GM19438 (cell line): ENCODE data around the gene LDLRAD4.

Experiments
- ATAC-seq: cut with Tn5 transposase; IDR thresholded peaks from one replicate; pipeline ENCODE4 v1.9.1; 2021; ENCODE audit warnings: low read depth; ENCODE audit not compliant: unreplicated experiment

Gene LDLRAD4

DNA sequence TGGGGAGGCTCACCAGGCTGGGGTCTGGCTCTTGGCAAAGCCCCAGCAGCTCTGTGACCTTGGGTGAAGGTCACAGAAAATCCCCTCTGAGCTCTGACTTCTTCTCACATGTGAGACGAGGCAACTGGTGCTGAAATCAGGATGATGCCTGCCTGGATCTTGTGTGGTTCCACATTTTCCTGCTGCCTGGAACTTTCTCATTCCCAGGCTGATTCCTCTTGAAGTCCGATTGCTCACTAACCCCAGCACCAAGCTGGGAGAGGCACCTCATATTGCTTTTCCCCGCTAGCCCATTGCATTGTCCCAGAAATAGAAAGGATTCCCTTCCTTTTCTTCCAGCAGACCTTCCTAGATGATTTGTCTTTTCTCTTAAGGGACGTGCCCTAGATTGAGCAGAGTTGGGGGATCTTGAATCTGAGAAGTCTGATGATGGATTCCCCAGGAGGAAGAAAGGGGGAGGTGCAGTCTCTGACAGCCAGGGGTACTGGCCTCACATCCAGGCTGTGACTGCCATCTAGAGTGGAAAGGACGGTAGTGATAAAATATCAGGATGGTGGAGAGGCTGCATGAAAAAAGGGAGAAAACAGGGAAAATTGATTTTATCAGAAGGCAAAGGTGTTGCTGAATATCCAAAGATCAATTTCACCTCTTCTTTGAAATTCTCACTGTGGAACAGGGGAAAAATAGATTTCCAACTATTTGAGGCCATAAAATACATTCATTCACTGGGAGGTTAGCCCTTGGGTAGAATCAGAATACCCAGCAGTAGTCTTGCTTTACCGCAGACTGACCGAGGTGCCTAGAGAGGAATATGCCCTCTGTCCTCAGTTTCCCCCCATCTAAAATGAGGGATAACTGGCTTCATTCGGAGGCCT lies 411.5 kb downstream of the LDLRAD4 start:
- ATAC-seq = peak; percentile 93

DNA sequence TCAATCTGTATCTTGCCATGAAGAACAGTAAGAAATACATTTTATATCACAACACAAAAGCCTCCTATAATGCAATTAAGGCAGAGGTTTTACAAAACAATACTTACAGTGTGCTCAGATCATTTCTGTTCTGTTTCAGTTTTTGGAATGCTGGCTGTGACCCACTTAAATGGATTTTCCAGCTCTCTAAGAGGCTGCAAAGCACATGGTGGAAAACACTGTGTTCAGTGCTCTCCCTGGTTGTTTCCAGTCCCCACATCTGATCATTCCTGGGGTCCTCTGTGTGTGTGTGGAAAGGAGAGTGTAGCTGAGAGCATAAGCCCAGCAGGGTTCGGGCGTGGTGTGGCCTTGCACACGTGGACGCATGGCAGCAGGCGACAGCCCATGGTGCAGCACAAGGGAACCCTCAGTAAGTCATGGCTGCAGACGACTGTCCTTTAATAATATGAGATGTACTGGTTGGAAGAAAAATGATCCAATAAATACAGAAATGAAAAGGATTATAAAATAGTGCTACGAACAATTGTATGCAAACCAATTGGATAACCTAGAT lies 412.2 kb downstream of the LDLRAD4 start:
- no peak for ATAC-seq

DNA sequence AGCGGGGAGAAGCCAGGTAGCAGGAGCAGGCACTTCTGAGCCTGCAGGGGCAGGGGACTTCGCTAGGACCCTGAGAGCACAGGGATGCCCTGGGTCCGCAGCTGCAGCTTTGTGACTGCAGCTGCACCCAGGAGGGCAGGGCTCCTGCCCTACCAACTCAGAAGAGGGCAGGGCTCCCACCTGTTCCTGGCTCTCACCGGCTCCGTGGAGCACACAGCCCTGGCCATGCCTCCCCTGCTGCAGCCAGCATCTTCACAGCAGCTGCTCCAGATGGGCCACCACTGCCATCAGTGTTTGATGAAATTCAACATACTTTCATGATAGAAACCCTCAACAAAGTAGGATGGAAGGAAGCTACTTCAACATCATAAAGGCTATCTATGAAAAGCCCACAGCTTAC lies 415.1 kb downstream of the LDLRAD4 start:
- ATAC-seq = no peak

DNA sequence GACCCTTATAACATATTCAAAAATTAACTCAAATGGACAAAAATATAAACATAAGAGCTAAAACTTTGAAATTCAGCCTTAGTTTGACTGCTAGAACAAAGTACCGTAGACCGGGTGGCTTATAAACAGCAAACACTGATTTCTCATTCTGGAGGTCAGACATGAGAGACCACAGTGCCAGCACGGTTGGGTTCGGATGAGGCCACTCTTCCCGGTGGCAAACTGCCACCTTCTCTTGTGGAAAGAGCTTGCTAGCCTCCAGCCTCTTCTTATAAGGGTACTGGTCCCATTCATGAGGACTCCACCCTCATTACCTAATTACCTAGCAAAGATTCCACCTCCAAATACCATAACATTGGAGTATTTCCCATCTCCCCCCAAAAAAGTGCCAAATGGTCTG lies 416.5 kb downstream of the LDLRAD4 start:
- ATAC-seq = no peak

DNA sequence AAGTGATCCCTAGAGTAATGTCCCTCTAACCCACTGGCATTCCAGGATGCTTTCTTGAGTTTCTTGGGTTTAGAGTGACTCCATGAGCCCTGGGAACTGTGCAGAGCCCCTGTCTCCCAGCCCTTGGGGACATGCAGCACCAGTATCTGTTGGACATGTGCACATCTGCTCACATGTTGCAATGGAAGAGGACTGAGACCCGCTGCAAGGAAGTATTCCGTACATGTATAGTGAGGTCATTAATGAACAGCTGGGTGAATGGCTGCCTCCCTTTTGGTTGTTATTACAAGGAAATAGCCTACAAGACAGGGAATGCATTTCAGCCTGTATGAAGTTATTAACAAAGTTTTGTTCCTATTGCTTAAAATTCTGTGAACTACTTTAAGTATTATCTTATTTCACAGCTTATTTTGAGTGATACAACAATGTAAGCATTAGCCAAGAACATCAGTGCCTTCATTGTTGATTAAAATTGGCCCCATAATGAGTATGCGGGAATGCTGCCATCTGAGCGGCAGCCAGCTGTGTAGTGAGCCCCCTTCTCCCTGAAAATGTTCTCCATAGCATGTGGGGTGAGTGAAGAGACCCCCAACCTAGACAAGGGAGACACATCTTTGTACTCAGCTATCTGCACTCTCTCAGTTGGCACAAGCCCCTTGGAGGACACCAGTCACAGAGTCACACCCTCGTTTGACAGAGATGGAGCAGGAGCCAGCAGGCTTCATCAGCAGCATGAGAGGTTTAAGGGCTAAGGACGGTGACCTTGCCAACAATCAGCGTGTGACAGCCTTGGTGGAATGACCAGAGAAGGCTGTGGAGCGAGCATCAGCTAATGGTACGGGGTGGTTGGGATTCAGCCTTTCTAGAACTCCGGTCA lies 420.4 kb downstream of the LDLRAD4 start:
- ATAC-seq = no peak

DNA sequence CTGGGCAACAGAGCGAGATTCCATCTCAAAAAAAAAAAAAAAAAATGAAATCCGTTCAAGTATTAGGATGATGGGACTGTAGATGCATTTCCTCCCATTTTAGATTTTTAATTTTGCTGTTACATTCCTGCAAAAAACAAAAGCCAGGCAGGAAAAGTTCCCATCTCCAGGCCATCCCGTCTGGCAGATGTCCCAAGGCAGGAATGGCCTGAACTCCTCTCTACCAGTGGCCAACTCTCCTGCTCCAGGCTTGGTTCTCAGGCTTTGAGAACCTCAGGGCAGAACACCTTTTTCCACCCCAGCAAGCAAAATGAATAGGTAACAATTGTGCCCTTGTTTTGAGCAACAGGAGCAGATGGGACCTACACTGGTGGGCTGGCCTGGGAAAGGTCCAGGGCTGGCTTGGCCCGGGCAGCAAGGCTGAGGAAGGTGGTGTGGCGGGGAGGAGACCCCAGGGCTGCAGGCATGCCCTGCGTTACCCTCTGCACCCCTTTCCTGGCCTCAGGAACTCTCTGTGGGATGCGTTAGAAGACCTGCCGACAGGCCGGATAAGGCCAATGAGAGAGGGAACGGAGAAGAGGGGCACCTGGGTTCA lies 421.8 kb downstream of the LDLRAD4 start:
- no peak for ATAC-seq

DNA sequence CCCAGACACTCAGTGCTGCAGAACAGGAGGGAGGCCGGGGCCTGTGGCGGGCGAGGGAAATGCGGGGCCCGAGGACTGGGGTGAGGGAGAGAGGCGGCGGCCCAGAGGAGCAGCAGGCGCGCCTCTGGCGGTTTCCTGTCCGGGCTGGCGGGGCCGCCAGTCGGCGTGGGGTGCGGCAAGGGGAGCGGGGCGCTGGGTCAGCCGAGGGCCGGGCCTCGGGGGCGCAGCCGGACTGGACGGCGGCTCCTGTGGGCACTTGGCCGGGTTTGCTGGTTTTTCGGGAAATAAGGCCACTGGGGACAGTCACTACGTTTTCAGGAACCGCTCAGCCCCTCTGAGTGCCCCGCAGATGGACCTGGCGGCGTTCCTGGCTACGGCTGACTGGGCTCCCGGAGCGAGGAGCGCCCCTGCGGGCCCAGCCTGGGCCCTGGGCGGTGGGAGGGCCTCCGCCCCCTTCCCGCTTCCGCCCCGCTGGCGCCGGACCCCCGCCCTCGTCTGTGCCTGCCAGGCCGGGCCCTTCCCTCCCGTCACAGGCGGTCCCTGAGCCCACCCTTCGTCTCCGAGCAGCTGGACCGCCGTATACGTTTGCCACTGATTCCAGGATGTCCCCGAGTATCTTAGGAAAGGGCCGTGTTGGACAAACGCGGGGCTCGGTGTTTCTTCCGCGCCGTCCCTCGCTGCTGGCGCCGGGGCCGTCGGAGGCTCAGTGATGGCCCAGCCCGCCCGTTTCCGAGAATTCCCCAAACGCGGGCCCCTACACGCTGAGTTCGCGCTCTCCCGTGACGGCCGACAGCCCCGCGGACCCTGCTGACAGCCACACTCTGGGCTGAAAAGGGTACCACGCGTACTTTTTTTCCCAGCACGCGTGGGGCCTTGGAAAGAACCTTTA lies 423.2 kb downstream of the LDLRAD4 start:
- ATAC-seq = no peak

DNA sequence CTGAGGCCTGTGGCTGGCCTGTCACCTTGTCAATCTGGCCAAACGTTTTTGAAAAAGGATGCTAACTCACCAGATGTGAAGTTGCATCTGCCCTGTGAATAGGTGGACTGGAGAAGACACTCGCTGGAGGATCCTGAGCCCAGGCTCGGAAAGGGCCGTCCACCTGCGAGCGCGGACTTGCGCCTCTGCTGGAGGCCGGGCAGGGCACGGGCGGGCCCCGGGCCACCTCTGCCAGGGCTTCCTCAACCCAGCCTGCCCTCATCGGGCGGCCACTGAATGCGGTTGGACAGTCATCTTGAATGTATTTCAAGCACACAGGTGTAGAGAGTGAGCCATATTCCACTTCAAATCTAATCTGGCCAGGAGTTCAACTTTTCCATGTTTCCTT lies 423.9 kb downstream of the LDLRAD4 start:
- ATAC-seq = no peak

DNA sequence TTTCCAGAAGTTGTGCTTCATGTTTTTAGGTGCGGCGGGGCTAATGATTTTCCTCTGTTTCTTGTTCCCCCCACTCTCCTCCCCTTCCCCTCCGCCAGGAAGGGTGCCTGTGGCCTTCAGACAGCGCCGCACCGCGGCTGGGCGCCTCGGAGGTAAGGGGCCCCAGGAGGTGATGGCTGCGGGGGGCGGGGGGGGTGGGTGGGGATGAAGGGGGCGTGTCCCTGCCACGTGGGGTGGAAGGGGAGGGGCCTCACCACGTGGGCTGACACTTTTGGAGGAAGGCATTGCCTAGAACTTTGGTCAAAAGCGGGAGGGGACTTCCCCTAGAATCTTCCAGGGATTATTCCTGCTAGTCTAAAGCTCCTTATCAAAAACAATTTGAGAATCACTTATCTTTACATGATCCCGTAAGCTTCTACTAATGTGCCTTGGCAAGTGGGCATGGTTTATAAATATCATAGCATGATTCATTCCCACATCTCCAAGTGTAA lies 424.7 kb downstream of the LDLRAD4 start:
- no peak for ATAC-seq

DNA sequence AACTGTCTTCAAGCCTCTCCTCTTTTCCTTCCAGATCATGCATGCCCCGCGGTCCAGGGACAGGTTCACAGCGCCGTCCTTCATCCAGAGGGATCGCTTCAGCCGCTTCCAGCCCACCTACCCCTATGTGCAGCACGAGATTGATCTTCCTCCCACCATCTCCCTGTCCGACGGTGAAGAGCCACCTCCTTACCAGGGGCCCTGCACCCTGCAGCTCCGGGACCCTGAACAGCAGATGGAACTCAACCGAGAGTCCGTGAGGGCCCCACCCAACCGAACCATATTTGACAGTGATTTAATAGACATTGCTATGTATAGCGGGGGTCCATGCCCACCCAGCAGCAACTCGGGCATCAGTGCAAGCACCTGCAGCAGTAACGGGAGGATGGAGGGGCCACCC lies 426.5 kb downstream of the LDLRAD4 start:
- no peak for ATAC-seq

DNA sequence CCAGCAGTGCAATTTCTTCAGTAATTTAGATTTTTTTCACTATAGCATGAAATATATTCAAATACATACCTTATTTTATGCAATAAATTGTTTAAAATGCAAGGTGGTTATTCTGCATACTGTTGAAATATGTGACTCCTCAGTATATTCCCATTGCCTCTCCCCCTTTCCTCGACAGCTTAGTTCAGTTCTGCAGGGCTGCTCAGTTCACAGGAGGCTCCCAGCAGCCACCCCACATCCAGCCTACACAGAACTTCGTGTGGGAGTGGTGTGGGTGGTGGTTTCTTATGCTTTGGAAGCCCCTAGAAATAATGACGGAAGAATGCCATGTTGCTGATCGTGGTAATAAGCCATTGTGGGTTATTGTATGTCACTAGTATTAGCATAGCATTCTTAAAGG lies 428.1 kb downstream of the LDLRAD4 start:
- ATAC-seq = no peak

DNA sequence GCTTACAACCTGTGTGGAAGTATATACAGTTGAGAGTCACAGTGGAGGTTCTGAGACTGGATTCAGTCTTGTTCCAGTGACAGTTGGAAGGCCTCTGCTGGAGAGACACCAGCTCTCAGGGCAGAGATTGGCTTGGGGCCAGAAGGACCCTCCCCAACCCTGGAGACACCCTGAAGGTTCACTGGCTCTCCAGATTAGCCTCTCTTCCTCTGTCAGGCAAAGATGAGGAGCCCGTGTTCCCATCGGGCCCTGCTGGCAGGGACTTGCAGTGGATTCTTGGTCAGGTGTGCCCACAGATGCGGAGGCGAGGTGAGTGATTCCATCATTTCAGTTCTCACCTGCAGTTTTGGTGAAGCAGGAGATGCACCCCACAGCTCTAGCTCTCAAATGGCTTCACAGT lies 429.2 kb downstream of the LDLRAD4 start:
- no peak for ATAC-seq

DNA sequence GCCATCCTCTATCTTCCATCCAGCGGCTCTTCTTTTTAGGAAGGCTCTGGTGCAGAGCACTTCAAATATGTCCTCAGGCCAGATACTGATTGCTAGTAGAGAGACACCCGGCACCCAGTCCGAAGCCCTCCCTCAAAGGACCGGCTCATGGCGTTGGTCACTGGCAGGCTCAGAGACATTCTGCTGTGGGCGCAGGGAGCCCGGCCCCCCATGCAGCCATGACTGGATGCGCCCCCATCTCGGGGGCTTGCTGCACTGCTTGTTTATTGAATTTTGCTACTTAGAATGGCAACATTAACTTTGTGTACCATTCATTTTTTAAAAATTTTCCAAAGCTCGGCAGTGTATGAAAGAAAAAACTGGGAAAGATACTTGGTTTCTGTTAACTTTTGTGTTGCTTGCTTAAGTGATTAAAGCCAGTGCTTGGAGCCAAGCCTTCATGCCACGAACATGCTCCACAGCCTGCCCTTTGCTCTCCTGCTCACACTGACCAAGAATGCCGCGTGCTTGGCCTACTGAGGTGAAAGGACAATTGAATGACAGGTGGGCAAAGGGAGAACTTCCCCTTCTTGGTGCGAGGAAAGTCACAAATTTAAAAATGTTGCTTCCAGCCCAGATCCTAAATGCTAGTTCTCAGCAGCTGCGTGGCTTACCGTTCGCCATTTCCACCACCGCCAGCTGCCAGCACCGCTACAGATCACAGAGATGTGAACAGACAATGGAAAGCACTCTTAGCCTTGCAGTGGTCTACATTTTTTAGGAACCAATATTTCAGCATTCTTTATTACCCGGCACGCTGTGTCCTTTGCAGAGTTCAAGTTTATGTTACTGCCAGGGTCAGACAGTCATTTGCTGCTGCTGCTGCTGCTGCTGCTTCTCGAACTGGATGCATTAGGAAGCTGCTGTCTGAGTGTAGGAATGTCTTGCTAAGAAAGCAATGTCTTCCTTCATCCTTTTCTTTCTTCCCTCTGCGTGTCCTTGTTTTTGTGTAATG lies 431.1 kb downstream of the LDLRAD4 start:
- ATAC-seq = no peak

DNA sequence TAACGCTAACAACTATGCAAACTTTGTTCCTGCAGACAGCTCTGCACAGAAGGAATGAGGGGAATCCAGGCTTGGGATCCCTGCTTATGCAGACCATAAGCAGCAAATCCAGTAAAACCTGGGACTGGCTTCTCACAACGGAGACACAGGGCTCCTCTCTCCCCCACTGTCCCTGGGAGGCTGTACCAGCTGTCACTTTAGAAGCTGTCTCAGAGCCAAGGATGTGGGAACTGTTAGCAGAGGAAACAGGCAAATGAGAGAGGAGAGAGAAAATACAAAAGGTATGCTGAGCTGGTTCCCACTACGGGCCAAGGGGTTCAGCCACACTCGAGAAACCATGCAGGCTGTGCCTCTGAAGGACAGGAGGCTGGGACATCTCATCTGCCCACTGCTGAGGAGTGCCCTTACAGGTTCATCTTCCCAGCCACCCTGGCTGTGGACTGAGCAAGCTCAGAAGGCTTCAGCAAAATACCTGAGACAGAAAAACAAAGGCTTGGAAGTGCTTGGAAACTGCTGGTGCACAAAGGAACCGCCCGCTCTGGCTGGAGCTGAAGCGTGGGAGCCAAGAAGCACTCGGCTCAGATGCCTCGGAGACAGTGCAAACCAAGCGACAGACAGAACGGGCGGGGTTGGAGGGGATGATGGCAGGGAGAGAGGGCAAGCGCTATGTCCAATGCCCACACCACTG lies 435.3 kb downstream of the LDLRAD4 start:
- no peak for ATAC-seq

DNA sequence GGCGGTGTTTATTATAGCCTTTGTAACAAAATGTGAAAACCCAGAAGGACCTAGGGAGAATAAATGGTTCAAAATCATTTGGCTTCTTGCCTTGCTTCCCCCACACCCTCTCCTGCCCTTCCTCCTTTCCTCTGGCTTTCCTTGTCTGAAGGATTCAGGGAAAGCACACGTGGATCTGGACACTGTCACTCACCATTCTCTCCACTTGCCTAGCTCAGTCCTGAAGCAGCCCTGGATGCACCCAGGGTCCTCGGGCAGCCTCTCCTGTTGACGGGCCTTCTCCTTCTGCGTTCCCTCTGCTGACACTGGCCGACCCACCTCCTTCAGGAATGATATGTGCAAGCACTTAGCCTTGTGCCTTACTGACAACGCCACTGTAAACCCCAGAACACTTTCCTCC lies 439.4 kb downstream of the LDLRAD4 start:
- ATAC-seq = no peak

DNA sequence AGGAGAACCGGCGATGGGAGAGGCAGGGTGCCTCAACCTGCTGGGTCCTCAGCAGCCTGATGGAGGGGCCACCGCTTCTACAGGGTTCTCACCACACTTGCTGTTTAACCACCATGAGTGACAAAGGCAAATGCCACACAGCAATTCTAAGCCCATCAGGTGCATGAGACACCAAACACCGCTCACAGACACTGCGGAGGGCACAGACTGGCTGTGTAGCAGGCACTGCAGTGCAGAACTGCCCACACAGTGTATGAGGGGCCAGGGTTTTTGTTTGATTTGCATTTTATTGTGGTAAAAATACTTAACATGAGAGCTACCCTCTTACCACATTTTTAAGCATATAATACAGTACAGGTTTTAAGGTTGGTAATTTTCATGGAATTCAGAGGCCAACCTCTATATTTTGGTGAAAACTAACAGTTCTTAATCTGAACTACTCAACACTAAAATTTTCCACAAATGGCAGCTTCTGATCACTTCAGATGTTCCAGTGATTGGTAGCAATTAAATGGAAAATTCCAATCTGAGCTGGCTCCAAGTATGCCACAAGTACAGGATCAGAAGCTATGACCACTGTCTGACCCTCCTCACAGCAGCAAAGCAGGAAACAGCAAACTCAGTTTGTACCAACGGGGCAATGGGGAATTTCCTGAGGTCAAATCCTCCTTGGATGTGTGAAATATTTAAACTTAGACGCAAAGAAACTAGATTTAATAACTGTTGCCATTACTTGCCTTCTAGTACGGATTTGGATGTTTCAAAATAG lies 440.1 kb downstream of the LDLRAD4 start:
- no peak for ATAC-seq

DNA sequence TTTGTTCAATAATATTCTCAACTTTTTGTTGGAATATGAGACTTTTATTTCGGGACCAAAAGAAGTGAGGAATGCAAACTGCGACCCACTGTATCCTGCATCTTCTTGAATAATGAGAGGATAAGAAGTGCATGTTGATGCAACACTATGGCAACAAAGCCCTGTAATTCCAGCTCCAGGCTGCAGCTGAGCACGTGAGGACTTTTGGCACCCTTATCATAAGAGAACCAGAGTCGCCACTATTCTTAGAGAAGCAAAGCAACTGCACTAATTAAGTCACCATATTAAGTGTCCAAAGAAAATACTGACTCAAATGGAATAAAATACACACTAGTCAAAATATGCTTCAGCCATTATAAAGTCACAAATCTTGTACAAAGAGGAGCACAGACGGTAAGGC lies 441.9 kb downstream of the LDLRAD4 start:
- ATAC-seq = no peak
